Kidney epithelial cell (primary cell): Measurements from ENCODE around the gene SRGAP1. TPM values are rescaled to one million over a fixed set of nuclear protein-coding genes. Genes with fewer than 3 reads are reported as not detected.

Experiments used
- DNase-seq: peaks from one replicate; pipeline ENCODE4 v3.0.0-alpha.2; 2010; ENCODE audit warnings: low read depth
- H3K27me3 ChIP-seq: 2 replicates; pipeline ENCODE4 v1.6.0; 2011; ENCODE audit warnings: low read length; ENCODE audit not compliant: control insufficient read depth, insufficient read depth
- H3K36me3 ChIP-seq: 2 replicates; pipeline ENCODE4 v1.5.1; 2011; ENCODE audit warnings: low read length; ENCODE audit not compliant: control insufficient read depth, insufficient read depth
- H3K4me3 ChIP-seq: 2 replicates; pipeline ENCODE4 v1.5.1; 2011; ENCODE audit warnings: low read depth, mild to moderate bottlenecking, control low read depth, low read length
- CTCF ChIP-seq: IDR thresholded peaks from 2 replicates; pipeline ENCODE4 v1.5.1; 2011; ENCODE audit warnings: mild to moderate bottlenecking, moderate library complexity, low read length, control low read depth, inconsistent platforms; ENCODE audit not compliant: insufficient read depth, poor library complexity, severe bottlenecking
- total RNA-seq: library from RNA; depleted of rRNA; stranded (reverse); fragments of >200 nt; gene quantifications from 2 replicates; pipeline ENCODE4 v1.2.3, GENCODE V29; 2015

The SRGAP1 gene
- total RNA-seq, 1 donor from 2014 or later, result 28.9 TPM

GRCh38 chr12:64042911-64043310, 198.4 kb downstream of the SRGAP1 start:
- H3K4me3 ChIP-seq, result no peak overlapping the region
- peaks cover 1% of the 10 kb centered on the region for H3K36me3 ChIP-seq
- no peak for TF ChIP-seq CTCF
- H3K27me3 ChIP-seq, result no peaks in the 10 kb centered on the region
- no peak for DNase-seq

GRCh38 chr12:64044191-64044590, 199.7 kb downstream of the SRGAP1 start:
- Histone ChIP-seq H3K36me3 (peaks cover 1% of the 10 kb centered on the region), H3K27me3 (no peaks in the 10 kb centered on the region), H3K4me3 (no peak overlapping the region)
- TF ChIP-seq CTCF, result no peak
- no peak for DNase-seq

GRCh38 chr12:64051057-64051456, 206.6 kb downstream of the SRGAP1 start:
- Histone ChIP-seq H3K27me3 (no peaks in the 10 kb centered on the region), H3K4me3 (no peak overlapping the region), H3K36me3 (peaks cover 2% of the 10 kb centered on the region)
- no peak for DNase-seq
- TF ChIP-seq CTCF, result no peak

GRCh38 chr12:64053117-64053516, 208.6 kb downstream of the SRGAP1 start:
- no peaks in the 10 kb centered on the region for H3K27me3 ChIP-seq
- no peak for DNase-seq

GRCh38 chr12:64054079-64054520, 209.6 kb downstream of the SRGAP1 start:
- Histone ChIP-seq H3K27me3 (no peaks in the 10 kb centered on the region), H3K4me3 (no peak overlapping the region), H3K36me3 (peaks cover 2% of the 10 kb centered on the region)
- no peak for TF ChIP-seq CTCF
- DNase-seq, result no peak

More at GRCh38 chr12:64053117-64053516, 208.6 kb downstream of the SRGAP1 start:
- H3K4me3 ChIP-seq, result no peak overlapping the region
- no peak for TF ChIP-seq CTCF
- peaks cover 2% of the 10 kb centered on the region for H3K36me3 ChIP-seq

GRCh38 chr12:64056741-64057140, 212.2 kb downstream of the SRGAP1 start:
- TF ChIP-seq CTCF, result no peak
- H3K4me3 ChIP-seq, result no peak overlapping the region
- H3K27me3 ChIP-seq, result no peaks in the 10 kb centered on the region
- DNase-seq, result no peak
- peaks cover 2% of the 10 kb centered on the region for H3K36me3 ChIP-seq
